ENCODE data around the gene MRPL50. TPM values are rescaled to one million over a fixed set of nuclear protein-coding genes. Genes with fewer than 3 reads are reported as not detected.

MRPL50 gene
- total RNA-seq, 1 donor from 2014 or later = 16.3 TPM

GRCh38 chr9:101369286-101369685, 29.1 kb downstream of the MRPL50 start:
- Mint-ChIP-seq H3K27me3 (no peaks in the 10 kb centered on the region), H3K36me3 (no peaks in the 10 kb centered on the region), H3K4me3 (no peak overlapping the region), H3K4me1 (ENCODE audit: unreplicated experiment) (peaks cover 5% of the 10 kb centered on the region), H3K27ac (no peak overlapping the region), H3K9me3 (no peaks in the 10 kb centered on the region)
- no peak for TF ChIP-seq CTCF (conservative IDR thresholded peaks at IDR 0.05)
- DNase-seq (ENCODE audit: extremely low spot score, unreplicated experiment) = no peak

- Mint-ChIP-seq H3K4me1 (ENCODE audit: unreplicated experiment) (peaks cover 5% of the 10 kb centered on the region), H3K9me3 (no peaks in the 10 kb centered on the region), H3K36me3 (no peaks in the 10 kb centered on the region), H3K27me3 (no peaks in the 10 kb centered on the region), H3K4me3 (no peak overlapping the region), H3K27ac (no peak overlapping the region)
- no peak for TF ChIP-seq CTCF (conservative IDR thresholded peaks at IDR 0.05)
- DNase-seq (ENCODE audit: extremely low spot score, unreplicated experiment) = no peak
These were observed 31.1 kb downstream of the MRPL50 start for GRCh38 chr9:101367323-101367722.

GRCh38 chr9:101366038-101366756, 32.2 kb downstream of the MRPL50 start:
- H3K9me3 Mint-ChIP-seq = no peaks in the 10 kb centered on the region
- no peak overlapping the region for H3K4me3 Mint-ChIP-seq
- H3K36me3 Mint-ChIP-seq = no peaks in the 10 kb centered on the region
- TF ChIP-seq CTCF (conservative IDR thresholded peaks at IDR 0.05) = no peak
- no peaks in the 10 kb centered on the region for H3K27me3 Mint-ChIP-seq
- H3K27ac Mint-ChIP-seq = no peak overlapping the region
- DNase-seq (ENCODE audit: extremely low spot score, unreplicated experiment) = no peak
- peaks cover 5% of the 10 kb centered on the region for H3K4me1 Mint-ChIP-seq (ENCODE audit: unreplicated experiment)

- no peak for TF ChIP-seq CTCF (conservative IDR thresholded peaks at IDR 0.05)
- Mint-ChIP-seq H3K27me3 (no peaks in the 10 kb centered on the region), H3K27ac (no peak overlapping the region), H3K4me3 (no peak overlapping the region), H3K4me1 (ENCODE audit: unreplicated experiment) (peaks cover 5% of the 10 kb centered on the region), H3K9me3 (no peaks in the 10 kb centered on the region), H3K36me3 (no peaks in the 10 kb centered on the region)
- DNase-seq (ENCODE audit: extremely low spot score, unreplicated experiment) = no peak
These were observed 33.2 kb downstream of the MRPL50 start for GRCh38 chr9:101365181-101365580.

- TF ChIP-seq CTCF (conservative IDR thresholded peaks at IDR 0.05) = no peak
- no peak overlapping the region for H3K4me3 Mint-ChIP-seq
- H3K4me1 Mint-ChIP-seq (ENCODE audit: unreplicated experiment) = peaks cover 5% of the 10 kb centered on the region
- no peaks in the 10 kb centered on the region for H3K36me3 Mint-ChIP-seq
- no peak for DNase-seq (ENCODE audit: extremely low spot score, unreplicated experiment)
- H3K27me3 Mint-ChIP-seq = no peaks in the 10 kb centered on the region
- no peak overlapping the region for H3K27ac Mint-ChIP-seq
- H3K9me3 Mint-ChIP-seq = no peaks in the 10 kb centered on the region
These were observed 36.0 kb downstream of the MRPL50 start for GRCh38 chr9:101362450-101362849.

All from type B pancreatic cell (in vitro differentiated cells).